ENCODE measurements around the gene PCDHA6.
"Not testable (repeated sequence)": the region's sequence is repeated elsewhere in the genome, so short reads cannot be mapped to it uniquely, and the experiment has no call there.

Gene PCDHA6

GRCh38 chr5:140821375-140822280, 6.1 kb upstream of the PCDHA6 start, which contains the start of gene PCDHA5:
Gene PCDHA5, plus strand, starts transcription at chr5:140821613.
- DNase-seq (ENCODE audit: low read depth in 2 of 2): no peak

GRCh38 chr5:140822281-140822629, 5.5 kb upstream of the PCDHA6 start:
- DNase-seq (ENCODE audit: low read depth in 2 of 2): no peak

- not testable (repeated sequence) for DNase-seq (ENCODE audit: low read depth in 2 of 2)
These were observed 4.8 kb upstream of the PCDHA6 start for GRCh38 chr5:140822969-140823368.

GRCh38 chr5:140823475-140823874, 4.3 kb upstream of the PCDHA6 start:
- no peak for DNase-seq (ENCODE audit: low read depth in 2 of 2)

- no peak for DNase-seq (ENCODE audit: low read depth in 2 of 2)
These were observed 590 bp downstream of the PCDHA6 start for GRCh38 chr5:140828362-140828737.

GRCh38 chr5:140829511-140830501, 2.0 kb downstream of the PCDHA6 start:
- DNase-seq (ENCODE audit: low read depth in 2 of 2): not testable (repeated sequence)

GRCh38 chr5:140833993-140834392, 6.2 kb downstream of the PCDHA6 start, which contains the start of gene PCDHA7:
Gene PCDHA7, plus strand, starts transcription at chr5:140834269. Its CDS starts 115 bp downstream, at chr5:140834384.
- DNase-seq (ENCODE audit: low read depth in 2 of 2): peak in 1 of 2 experiments; percentile 4

GRCh38 chr5:140834439-140835008, 6.8 kb downstream of the PCDHA6 start:
- not testable (repeated sequence) for DNase-seq (ENCODE audit: low read depth in 2 of 2)

GRCh38 chr5:140835622-140836510, 8.1 kb downstream of the PCDHA6 start:
- DNase-seq (ENCODE audit: low read depth in 2 of 2): no peak

GRCh38 chr5:140840978-140841962, 13.5 kb downstream of the PCDHA6 start, which contains the start of gene PCDHA8:
Gene PCDHA8, plus strand, starts transcription at chr5:140841187. Its CDS starts 135 bp downstream, at chr5:140841322.
- DNase-seq (ENCODE audit: low read depth in 2 of 2): no peak

- no peak for DNase-seq (ENCODE audit: low read depth in 2 of 2)
These were observed 15.3 kb downstream of the PCDHA6 start for GRCh38 chr5:140842798-140843733.

GRCh38 chr5:140848139-140849102, 20.7 kb downstream of the PCDHA6 start, which contains the start of gene PCDHA9:
Gene PCDHA9, plus strand, starts transcription at chr5:140848382. Its CDS starts 114 bp downstream, at chr5:140848496.
- not testable (repeated sequence) for DNase-seq (ENCODE audit: low read depth in 2 of 2)

GRCh38 chr5:140849831-140850634, 22.3 kb downstream of the PCDHA6 start:
- DNase-seq (ENCODE audit: low read depth in 2 of 2): not testable (repeated sequence)

GRCh38 chr5:140855772-140856674, 28.3 kb downstream of the PCDHA6 start, which contains the start of gene PCDHA10:
Gene PCDHA10, plus strand, starts transcription at chr5:140855897. Its CDS starts 152 bp downstream, at chr5:140856049.
- no peak for DNase-seq (ENCODE audit: low read depth in 2 of 2)

Data from fibroblast of skin of left biceps (primary cell).